Measurements from ENCODE around the gene ATP10D.
"Not testable (repeated sequence)": the region's sequence is repeated elsewhere in the genome, so short reads cannot be mapped to it uniquely, and the experiment has no call there.

ATP10D gene

GRCh38 chr4:47513461-47513860 is 28.4 kb downstream of the ATP10D start:
- no peak for DNase-seq (ENCODE audit: low read depth)
- H3K4me3 ChIP-seq (ENCODE audit: low read depth, low read length): no peak overlapping the region
- TF ChIP-seq CTCF (conservative IDR thresholded peaks at IDR 0.05; ENCODE audit: low read depth, low read length): no peak

DNA sequence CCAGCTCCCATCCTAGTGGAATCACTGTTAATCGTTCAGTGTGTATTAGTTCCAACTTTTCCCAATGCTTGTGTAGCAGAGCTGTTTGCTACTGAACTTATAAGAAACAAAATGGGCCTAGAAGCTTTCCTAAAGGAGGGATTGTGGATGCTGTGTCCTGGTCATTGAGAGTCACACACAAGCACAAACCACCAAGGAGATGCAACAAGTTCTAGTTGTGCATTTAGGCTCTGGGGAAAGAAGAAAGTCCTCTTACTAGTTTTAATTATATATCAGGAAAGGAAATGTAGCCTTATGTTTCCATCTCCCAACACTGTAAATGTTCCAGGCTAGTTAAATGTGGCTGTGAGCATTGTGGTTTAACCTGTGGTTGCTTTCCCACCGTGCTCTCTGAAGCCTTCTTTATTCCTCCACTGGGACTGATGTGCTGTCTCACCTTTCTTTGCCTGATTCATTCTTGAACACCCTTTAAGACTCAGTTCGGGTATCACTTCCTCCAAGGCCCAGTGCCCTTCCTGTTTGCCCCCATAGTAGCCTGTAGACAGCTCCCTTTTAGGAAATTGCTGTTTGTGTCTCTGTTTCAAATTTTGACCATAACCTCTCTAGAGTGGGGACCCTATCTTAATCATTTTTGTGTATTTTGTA is 34.3 kb downstream of the ATP10D start:
- H3K4me3 ChIP-seq (ENCODE audit: low read depth, low read length): no peak overlapping the region
- no peak for TF ChIP-seq CTCF (conservative IDR thresholded peaks at IDR 0.05; ENCODE audit: low read depth, low read length)
- DNase-seq (ENCODE audit: low read depth): peak; percentile 67

- no peak for TF ChIP-seq CTCF (conservative IDR thresholded peaks at IDR 0.05; ENCODE audit: low read depth, low read length)
- no peak overlapping the region for H3K4me3 ChIP-seq (ENCODE audit: low read depth, low read length)
- peak; percentile 95 for DNase-seq (ENCODE audit: low read depth)
These were observed 40.2 kb downstream of the ATP10D start for GRCh38 chr4:47525154-47525819.

DNA sequence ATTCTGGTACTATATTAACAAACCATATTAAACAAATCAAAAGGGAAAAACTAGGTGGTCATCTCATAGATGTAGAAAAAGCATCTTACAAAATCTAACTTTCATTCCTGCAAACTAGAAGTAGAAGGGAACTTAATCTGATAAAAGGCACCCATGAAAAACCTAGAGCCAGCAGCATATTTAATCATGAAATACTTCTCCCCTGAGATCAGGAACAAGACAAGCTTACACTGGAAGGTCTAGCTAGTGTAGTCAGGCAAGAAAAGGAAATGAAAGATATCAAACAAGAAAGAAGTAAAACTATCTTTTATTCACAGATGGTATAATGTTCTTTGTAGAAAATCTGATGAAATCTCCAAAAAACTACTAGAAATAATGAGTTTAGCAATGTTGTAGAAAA is 41.2 kb downstream of the ATP10D start:
- peak; percentile 70 for DNase-seq (ENCODE audit: low read depth)
- no peak for TF ChIP-seq CTCF (conservative IDR thresholded peaks at IDR 0.05; ENCODE audit: low read depth, low read length)
- H3K4me3 ChIP-seq (ENCODE audit: low read depth, low read length): no peak overlapping the region

GRCh38 chr4:47528646-47529045 is 43.6 kb downstream of the ATP10D start:
- peak; percentile 75 for DNase-seq (ENCODE audit: low read depth)
- H3K4me3 ChIP-seq (ENCODE audit: low read depth, low read length): not testable (repeated sequence)

DNA sequence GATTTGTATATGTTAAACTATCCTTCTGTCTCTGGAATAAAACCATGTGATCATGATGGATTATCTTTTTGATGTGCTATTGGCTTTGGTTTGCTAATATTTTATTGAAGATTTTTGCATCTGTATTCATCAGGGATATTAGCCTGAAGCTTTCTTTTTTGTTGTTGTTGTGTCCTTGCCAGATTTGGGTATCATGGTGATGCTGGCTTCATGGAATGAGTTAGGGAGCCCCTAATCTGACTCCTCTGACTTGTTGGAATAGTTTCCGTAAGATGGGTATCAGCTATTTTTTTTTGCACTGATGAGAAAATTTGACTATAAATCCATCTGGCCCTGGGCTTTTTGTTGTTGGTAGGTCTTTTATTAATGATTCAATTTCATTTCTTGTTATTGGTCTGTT is 45.7 kb downstream of the ATP10D start:
- H3K4me3 ChIP-seq (ENCODE audit: low read depth, low read length): no peak overlapping the region
- DNase-seq (ENCODE audit: low read depth): no peak
- TF ChIP-seq CTCF (conservative IDR thresholded peaks at IDR 0.05; ENCODE audit: low read depth, low read length): no peak

GRCh38 chr4:47531241-47531953 is 46.3 kb downstream of the ATP10D start:
- TF ChIP-seq CTCF (conservative IDR thresholded peaks at IDR 0.05; ENCODE audit: low read depth, low read length): no peak
- no peak overlapping the region for H3K4me3 ChIP-seq (ENCODE audit: low read depth, low read length)
- peak; percentile 96 for DNase-seq (ENCODE audit: low read depth)

Data from choroid plexus epithelial cell (primary cell).